Measurements from ENCODE around the gene RENBP.

RENBP gene

GRCh38 chrX:153954558-153955227, 10.2 kb upstream of the RENBP start:
- in situ Hi-C loops (cut with MboI; ENCODE audit: low sequenced_read_pairs), result no loop called here

- in situ Hi-C loops (cut with MboI; ENCODE audit: low sequenced_read_pairs), result no loop called here
Observed at GRCh38 chrX:153953892-153954557, 9.6 kb upstream of the RENBP start.

- in situ Hi-C loops (cut with MboI; ENCODE audit: low sequenced_read_pairs), result no loop called here
Observed at GRCh38 chrX:153953342-153953830, 8.9 kb upstream of the RENBP start.

GRCh38 chrX:153952373-153953026, 8.1 kb upstream of the RENBP start:
- in situ Hi-C loops (cut with MboI; ENCODE audit: low sequenced_read_pairs), result no loop called here

- in situ Hi-C loops (cut with MboI; ENCODE audit: low sequenced_read_pairs), result no loop called here
Observed at GRCh38 chrX:153951683-153952372, 7.4 kb upstream of the RENBP start.

- in situ Hi-C loops (cut with MboI; ENCODE audit: low sequenced_read_pairs), result no loop called here
Observed at GRCh38 chrX:153950127-153950526, 5.7 kb upstream of the RENBP start.

GRCh38 chrX:153948847-153949805, 4.7 kb upstream of the RENBP start:
- in situ Hi-C loops (cut with MboI; ENCODE audit: low sequenced_read_pairs), result no loop called here

- in situ Hi-C loops (cut with MboI; ENCODE audit: low sequenced_read_pairs), result no loop called here
Observed at GRCh38 chrX:153948002-153948466, 3.6 kb upstream of the RENBP start.

- in situ Hi-C loops (cut with MboI; ENCODE audit: low sequenced_read_pairs), result no loop called here
Observed at GRCh38 chrX:153947009-153947769, 2.7 kb upstream of the RENBP start.

GRCh38 chrX:153945956-153946943, 1.8 kb upstream of the RENBP start:
- in situ Hi-C loops (cut with MboI; ENCODE audit: low sequenced_read_pairs), result no loop called here

GRCh38 chrX:153944800-153945150, 332 bp upstream of the RENBP start:
- in situ Hi-C loops (cut with MboI; ENCODE audit: low sequenced_read_pairs), result no loop called here

GRCh38 chrX:153941336-153942252, 2.8 kb downstream of the RENBP start:
- in situ Hi-C loops (cut with MboI; ENCODE audit: low sequenced_read_pairs), result no loop called here

- in situ Hi-C loops (cut with MboI; ENCODE audit: low sequenced_read_pairs), result no loop called here
Observed at GRCh38 chrX:153939573-153939972, 4.9 kb downstream of the RENBP start.

GRCh38 chrX:153938226-153938786, 6.1 kb downstream of the RENBP start:
- in situ Hi-C loops (cut with MboI; ENCODE audit: low sequenced_read_pairs), result no loop called here

- in situ Hi-C loops (cut with MboI; ENCODE audit: low sequenced_read_pairs), result no loop called here
Observed at GRCh38 chrX:153937056-153937455, 7.4 kb downstream of the RENBP start.

- in situ Hi-C loops (cut with MboI; ENCODE audit: low sequenced_read_pairs), result no loop called here
Observed at GRCh38 chrX:153935326-153935851, 9.1 kb downstream of the RENBP start.
